GM23338 (cell line): ENCODE results near the gene ZNF212. TPM values are rescaled to one million over a fixed set of nuclear protein-coding genes. Genes with fewer than 3 reads are reported as not detected.
A peak's percentile ranks its signal among the peaks of the same experiment; 100 is the strongest.

Experiments used
- ATAC-seq: fragments of 200-7000 bp; cut with Tn5 transposase; 3 replicates; pipeline ENCODE4 v1.9.1; 2020
- DNase-seq: peaks from one replicate; pipeline ENCODE4 v3.0.0-alpha.2; 2015; ENCODE audit warnings: low spot score
- H2AFZ ChIP-seq: fragments of 200-600 bp; sonication (generic); 2 replicates; pipeline ENCODE4 v1.8.0; 2016; ENCODE audit warnings: antibody characterized with exemption, mild to moderate bottlenecking, moderate library complexity
- H3F3A ChIP-seq: fragments of 200-600 bp; sonication (generic); replicated peaks from 2 replicates; pipeline ENCODE4 v1.8.0; 2017; ENCODE audit warnings: antibody characterized with exemption, mixed run types, low read depth
- H3K27ac ChIP-seq: fragments of 200-600 bp; sonication (generic); 2 replicates; pipeline ENCODE4 v1.6.1; 2016; ENCODE audit warnings: low read depth
- H3K27me3 ChIP-seq: fragments of 200-600 bp; sonication (generic); 2 replicates; pipeline ENCODE4 v1.8.0; 2016; ENCODE audit warnings: mild to moderate bottlenecking, mixed run types, moderate library complexity; ENCODE audit not compliant: insufficient read depth
- H3K36me3 ChIP-seq: fragments of 200-600 bp; sonication (generic); 2 replicates; pipeline ENCODE4 v1.8.0; 2016; ENCODE audit warnings: mild to moderate bottlenecking; ENCODE audit not compliant: insufficient read depth
- H3K4me1 ChIP-seq: fragments of 200-600 bp; sonication (generic); 2 replicates; pipeline ENCODE4 v1.8.0; 2016; ENCODE audit warnings: mild to moderate bottlenecking, moderate library complexity; ENCODE audit not compliant: insufficient read depth
- H3K4me2 ChIP-seq: fragments of 200-600 bp; sonication (generic); 2 replicates; pipeline ENCODE4 v1.7.1; 2017; ENCODE audit warnings: mixed run types
- H3K4me3 ChIP-seq: fragments of 200-600 bp; sonication (generic); 2 replicates; pipeline ENCODE4 v1.6.1; 2016; ENCODE audit warnings: mixed run types
- H3K79me2 ChIP-seq: fragments of 200-600 bp; sonication (generic); replicated peaks from 2 replicates; pipeline ENCODE4 v1.8.0; 2017; ENCODE audit warnings: mild to moderate bottlenecking; ENCODE audit not compliant: insufficient read depth
- H3K9me2 ChIP-seq: fragments of 200-600 bp; sonication (generic); 2 replicates; pipeline ENCODE4 v1.8.0; 2017; ENCODE audit not compliant: insufficient read depth
- H4K20me1 ChIP-seq: fragments of 200-600 bp; sonication (generic); replicated peaks from 2 replicates; pipeline ENCODE4 v1.8.0; 2017; ENCODE audit warnings: mild to moderate bottlenecking; ENCODE audit not compliant: insufficient read depth
- H3K27ac Mint-ChIP-seq: 2 replicates; pipeline ENCODE4 v1.8.0; 2020; ENCODE audit warnings: inconsistent platforms, mild to moderate bottlenecking, moderate library complexity, mixed read lengths
- H3K27me3 Mint-ChIP-seq: 3 replicates; pipeline ENCODE4 v1.8.0; 2022; ENCODE audit warnings: low read depth, mild to moderate bottlenecking, moderate library complexity, mixed read lengths, inconsistent platforms; ENCODE audit not compliant: insufficient read depth, poor library complexity
- H3K36me3 Mint-ChIP-seq: 3 replicates; pipeline ENCODE4 v1.8.0; 2021; ENCODE audit warnings: low read depth, mild to moderate bottlenecking, inconsistent platforms, moderate library complexity, mixed read lengths
- H3K4me1 Mint-ChIP-seq: 3 replicates; pipeline ENCODE4 v1.8.0; 2020; ENCODE audit warnings: mild to moderate bottlenecking, inconsistent platforms, mixed read lengths
- H3K4me3 Mint-ChIP-seq: 3 replicates; pipeline ENCODE4 v1.8.0; 2021; ENCODE audit warnings: moderate library complexity, mild to moderate bottlenecking, inconsistent platforms, mixed read lengths
- H3K9me3 Mint-ChIP-seq: 3 replicates; pipeline ENCODE4 v1.8.0; 2020; ENCODE audit warnings: moderate library complexity, mild to moderate bottlenecking, inconsistent platforms, mixed read lengths
- CREB1 ChIP-seq: fragments of 250-450 bp; sonication (Bioruptor Pico); IDR thresholded peaks from 2 replicates; pipeline ENCODE4 v1.5.0; 2020; ENCODE audit warnings: low read depth, mild to moderate bottlenecking, moderate library complexity
- EZH2 ChIP-seq: fragments of 200-600 bp; sonication (generic); IDR thresholded peaks from one replicate; pipeline ENCODE4 v1.8.0; 2017; ENCODE audit warnings: antibody characterized with exemption, mild to moderate bottlenecking, low read depth; ENCODE audit not compliant: unreplicated experiment
- EZH2phosphoT487 ChIP-seq: fragments of 200-600 bp; sonication (generic); IDR thresholded peaks from one replicate; pipeline ENCODE4 v1.8.1; 2018; ENCODE audit warnings: antibody characterized with exemption; ENCODE audit not compliant: unreplicated experiment
- JUNB ChIP-seq: IDR thresholded peaks from one replicate; pipeline ENCODE4 v1.6.1; 2016; ENCODE audit warnings: antibody characterized with exemption; ENCODE audit not compliant: unreplicated experiment
- NANOG ChIP-seq: IDR thresholded peaks from 2 replicates; pipeline ENCODE4 v1.6.1; 2016; ENCODE audit warnings: antibody characterized with exemption, borderline replicate concordance
- POLR2AphosphoS5 ChIP-seq: IDR thresholded peaks from 2 replicates; pipeline ENCODE4 v1.6.1; 2016; ENCODE audit warnings: antibody characterized with exemption, low read depth
- ZNF114 ChIP-seq: fragments of 250-450 bp; sonication (Bioruptor Pico); IDR thresholded peaks from 2 replicates; pipeline ENCODE4 v1.5.0; 2020; ENCODE audit warnings: mild to moderate bottlenecking, moderate library complexity
- ZNF331 ChIP-seq: fragments of 250-450 bp; sonication (Bioruptor Pico); IDR thresholded peaks from 2 replicates; pipeline ENCODE4 v1.5.0; 2020; ENCODE audit warnings: low read depth, mild to moderate bottlenecking, moderate library complexity
- polyA plus RNA-seq: library from polyadenylated mRNA; unstranded; fragments of >200 nt; fragmentation: Nextera tagmentation; extraction: Ambion mirVana; gene quantifications from 2 replicates; pipeline ENCODE4 v1.2.1, GENCODE V29; 2016
- total RNA-seq: library from RNA; depleted of rRNA; stranded (reverse); fragments of >200 nt; shearing (Covaris generic); gene quantifications from 2 replicates; pipeline ENCODE4 v1.2.3, GENCODE V29; 2014
- TF ChIP-seq, protein P1 (sequence below): fragments of 250-450 bp; sonication (Bioruptor Pico); IDR thresholded peaks from 2 replicates; pipeline ENCODE4 v1.5.0; 2020; ENCODE audit warnings: mild to moderate bottlenecking, moderate library complexity
- TF ChIP-seq, protein P2 (sequence below), 2 experiments: fragments of 200-600 bp in 1 of 2; sonication (generic) in 1 of 2; conservative IDR thresholded peaks; 2 replicates each; pipeline versions ENCODE4 v1.5.1 to v1.6.1; 2016 to 2017; ENCODE audit warnings: antibody characterized with exemption in 2 of 2, low read depth in 2 of 2, mild to moderate bottlenecking in 2 of 2, moderate library complexity in 1 of 2
- TF ChIP-seq, protein P3 (sequence below): IDR thresholded peaks from one replicate; pipeline ENCODE4 v1.6.1; 2018; ENCODE audit warnings: antibody characterized with exemption; ENCODE audit not compliant: unreplicated experiment
- TF ChIP-seq, protein P4 (sequence below): IDR thresholded peaks from 2 replicates; pipeline ENCODE4 v1.6.1; 2016; ENCODE audit warnings: antibody characterized with exemption

Gene ZNF212
- total and polyA plus RNA-seq, 2 experiments from 2014 or later, result 10.8 to 18.9 TPM

DNA sequence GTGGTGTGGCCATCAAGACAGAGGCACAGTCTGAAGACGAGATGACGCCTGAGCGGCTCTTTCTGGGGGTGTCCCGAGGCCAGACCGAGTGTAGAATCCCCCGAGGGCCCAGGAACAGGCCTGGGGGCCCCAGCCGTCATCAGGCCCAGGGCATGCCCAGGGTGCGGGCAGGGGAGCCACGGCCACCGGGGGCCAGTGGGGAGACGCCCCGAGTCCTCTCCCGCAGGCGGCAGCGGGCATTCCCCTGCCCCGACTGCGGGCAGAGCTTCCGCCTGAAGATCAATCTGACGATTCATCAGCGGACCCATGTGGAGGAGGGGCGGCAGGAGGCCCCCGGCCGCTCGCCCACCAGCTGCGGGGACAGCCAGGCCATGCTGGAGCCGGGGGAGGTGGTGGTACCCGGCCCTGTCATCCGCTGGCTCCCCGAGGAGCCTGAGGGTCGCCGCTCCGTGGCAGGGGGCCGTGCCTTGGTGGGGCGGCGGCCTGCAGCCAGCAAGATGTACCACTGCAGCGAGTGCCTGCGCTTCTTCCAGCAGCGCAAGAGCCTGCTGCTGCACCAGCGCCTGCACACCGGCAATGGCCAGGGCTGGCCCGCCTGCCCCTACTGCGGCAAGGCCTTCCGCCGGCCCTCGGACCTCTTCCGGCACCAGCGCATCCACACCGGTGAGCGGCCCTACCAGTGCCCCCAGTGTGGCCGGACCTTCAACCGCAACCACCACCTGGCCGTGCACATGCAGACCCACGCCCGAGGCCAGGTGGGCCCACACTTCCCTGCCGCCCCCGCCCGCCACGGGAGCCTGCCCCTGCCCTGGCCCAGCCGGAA lies 42.3 kb downstream of the ZNF212 start:
- H3K9me2 ChIP-seq, result no peaks in the 10 kb centered on the region
- H3K4me2 ChIP-seq, result no peak overlapping the region
- peaks cover 39% of the 10 kb centered on the region for H3K36me3 Mint-ChIP-seq
- TF ChIP-seq ZNF114 (CRISPR knock-in tag) (no peak), CREB1 (CRISPR knock-in tag) (no peak), ZNF331 (CRISPR knock-in tag) (no peak), POLR2AphosphoS5 (no peak), NANOG (no peak), EZH2 (no peak), EZH2phosphoT487 (no peak), JUNB (no peak)
- TF ChIP-seq, protein P1, sequence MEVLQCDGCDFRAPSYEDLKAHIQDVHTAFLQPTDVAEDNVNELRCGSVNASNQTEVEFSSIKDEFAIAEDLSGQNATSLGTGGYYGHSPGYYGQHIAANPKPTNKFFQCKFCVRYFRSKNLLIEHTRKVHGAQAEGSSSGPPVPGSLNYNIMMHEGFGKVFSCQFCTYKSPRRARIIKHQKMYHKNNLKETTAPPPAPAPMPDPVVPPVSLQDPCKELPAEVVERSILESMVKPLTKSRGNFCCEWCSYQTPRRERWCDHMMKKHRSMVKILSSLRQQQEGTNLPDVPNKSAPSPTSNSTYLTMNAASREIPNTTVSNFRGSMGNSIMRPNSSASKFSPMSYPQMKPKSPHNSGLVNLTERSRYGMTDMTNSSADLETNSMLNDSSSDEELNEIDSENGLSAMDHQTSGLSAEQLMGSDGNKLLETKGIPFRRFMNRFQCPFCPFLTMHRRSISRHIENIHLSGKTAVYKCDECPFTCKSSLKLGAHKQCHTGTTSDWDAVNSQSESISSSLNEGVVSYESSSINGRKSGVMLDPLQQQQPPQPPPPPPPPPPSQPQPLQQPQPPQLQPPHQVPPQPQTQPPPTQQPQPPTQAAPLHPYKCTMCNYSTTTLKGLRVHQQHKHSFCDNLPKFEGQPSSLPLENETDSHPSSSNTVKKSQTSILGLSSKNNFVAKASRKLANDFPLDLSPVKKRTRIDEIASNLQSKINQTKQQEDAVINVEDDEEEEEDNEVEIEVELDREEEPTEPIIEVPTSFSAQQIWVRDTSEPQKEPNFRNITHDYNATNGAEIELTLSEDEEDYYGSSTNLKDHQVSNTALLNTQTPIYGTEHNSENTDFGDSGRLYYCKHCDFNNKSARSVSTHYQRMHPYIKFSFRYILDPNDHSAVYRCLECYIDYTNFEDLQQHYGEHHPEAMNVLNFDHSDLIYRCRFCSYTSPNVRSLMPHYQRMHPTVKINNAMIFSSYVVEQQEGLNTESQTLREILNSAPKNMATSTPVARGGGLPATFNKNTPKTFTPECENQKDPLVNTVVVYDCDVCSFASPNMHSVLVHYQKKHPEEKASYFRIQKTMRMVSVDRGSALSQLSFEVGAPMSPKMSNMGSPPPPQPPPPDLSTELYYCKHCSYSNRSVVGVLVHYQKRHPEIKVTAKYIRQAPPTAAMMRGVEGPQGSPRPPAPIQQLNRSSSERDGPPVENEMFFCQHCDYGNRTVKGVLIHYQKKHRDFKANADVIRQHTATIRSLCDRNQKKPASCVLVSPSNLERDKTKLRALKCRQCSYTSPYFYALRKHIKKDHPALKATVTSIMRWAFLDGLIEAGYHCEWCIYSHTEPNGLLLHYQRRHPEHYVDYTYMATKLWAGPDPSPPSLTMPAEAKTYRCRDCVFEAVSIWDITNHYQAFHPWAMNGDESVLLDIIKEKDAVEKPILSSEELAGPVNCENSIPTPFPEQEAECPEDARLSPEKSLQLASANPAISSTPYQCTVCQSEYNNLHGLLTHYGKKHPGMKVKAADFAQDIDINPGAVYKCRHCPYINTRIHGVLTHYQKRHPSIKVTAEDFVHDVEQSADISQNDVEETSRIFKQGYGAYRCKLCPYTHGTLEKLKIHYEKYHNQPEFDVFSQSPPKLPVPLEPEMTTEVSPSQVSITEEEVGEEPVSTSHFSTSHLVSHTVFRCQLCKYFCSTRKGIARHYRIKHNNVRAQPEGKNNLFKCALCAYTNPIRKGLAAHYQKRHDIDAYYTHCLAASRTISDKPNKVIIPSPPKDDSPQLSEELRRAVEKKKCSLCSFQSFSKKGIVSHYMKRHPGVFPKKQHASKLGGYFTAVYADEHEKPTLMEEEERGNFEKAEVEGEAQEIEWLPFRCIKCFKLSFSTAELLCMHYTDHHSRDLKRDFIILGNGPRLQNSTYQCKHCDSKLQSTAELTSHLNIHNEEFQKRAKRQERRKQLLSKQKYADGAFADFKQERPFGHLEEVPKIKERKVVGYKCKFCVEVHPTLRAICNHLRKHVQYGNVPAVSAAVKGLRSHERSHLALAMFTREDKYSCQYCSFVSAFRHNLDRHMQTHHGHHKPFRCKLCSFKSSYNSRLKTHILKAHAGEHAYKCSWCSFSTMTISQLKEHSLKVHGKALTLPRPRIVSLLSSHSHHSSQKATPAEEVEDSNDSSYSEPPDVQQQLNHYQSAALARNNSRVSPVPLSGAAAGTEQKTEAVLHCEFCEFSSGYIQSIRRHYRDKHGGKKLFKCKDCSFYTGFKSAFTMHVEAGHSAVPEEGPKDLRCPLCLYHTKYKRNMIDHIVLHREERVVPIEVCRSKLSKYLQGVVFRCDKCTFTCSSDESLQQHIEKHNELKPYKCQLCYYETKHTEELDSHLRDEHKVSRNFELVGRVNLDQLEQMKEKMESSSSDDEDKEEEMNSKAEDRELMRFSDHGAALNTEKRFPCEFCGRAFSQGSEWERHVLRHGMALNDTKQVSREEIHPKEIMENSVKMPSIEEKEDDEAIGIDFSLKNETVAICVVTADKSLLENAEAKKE (CRISPR knock-in tag), result no peak
- TF ChIP-seq, protein P2, sequence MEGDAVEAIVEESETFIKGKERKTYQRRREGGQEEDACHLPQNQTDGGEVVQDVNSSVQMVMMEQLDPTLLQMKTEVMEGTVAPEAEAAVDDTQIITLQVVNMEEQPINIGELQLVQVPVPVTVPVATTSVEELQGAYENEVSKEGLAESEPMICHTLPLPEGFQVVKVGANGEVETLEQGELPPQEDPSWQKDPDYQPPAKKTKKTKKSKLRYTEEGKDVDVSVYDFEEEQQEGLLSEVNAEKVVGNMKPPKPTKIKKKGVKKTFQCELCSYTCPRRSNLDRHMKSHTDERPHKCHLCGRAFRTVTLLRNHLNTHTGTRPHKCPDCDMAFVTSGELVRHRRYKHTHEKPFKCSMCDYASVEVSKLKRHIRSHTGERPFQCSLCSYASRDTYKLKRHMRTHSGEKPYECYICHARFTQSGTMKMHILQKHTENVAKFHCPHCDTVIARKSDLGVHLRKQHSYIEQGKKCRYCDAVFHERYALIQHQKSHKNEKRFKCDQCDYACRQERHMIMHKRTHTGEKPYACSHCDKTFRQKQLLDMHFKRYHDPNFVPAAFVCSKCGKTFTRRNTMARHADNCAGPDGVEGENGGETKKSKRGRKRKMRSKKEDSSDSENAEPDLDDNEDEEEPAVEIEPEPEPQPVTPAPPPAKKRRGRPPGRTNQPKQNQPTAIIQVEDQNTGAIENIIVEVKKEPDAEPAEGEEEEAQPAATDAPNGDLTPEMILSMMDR (conservative IDR thresholded peaks at IDR 0.05; ENCODE audit: low read depth in 2 of 2), result no peak
- TF ChIP-seq, protein P3, sequence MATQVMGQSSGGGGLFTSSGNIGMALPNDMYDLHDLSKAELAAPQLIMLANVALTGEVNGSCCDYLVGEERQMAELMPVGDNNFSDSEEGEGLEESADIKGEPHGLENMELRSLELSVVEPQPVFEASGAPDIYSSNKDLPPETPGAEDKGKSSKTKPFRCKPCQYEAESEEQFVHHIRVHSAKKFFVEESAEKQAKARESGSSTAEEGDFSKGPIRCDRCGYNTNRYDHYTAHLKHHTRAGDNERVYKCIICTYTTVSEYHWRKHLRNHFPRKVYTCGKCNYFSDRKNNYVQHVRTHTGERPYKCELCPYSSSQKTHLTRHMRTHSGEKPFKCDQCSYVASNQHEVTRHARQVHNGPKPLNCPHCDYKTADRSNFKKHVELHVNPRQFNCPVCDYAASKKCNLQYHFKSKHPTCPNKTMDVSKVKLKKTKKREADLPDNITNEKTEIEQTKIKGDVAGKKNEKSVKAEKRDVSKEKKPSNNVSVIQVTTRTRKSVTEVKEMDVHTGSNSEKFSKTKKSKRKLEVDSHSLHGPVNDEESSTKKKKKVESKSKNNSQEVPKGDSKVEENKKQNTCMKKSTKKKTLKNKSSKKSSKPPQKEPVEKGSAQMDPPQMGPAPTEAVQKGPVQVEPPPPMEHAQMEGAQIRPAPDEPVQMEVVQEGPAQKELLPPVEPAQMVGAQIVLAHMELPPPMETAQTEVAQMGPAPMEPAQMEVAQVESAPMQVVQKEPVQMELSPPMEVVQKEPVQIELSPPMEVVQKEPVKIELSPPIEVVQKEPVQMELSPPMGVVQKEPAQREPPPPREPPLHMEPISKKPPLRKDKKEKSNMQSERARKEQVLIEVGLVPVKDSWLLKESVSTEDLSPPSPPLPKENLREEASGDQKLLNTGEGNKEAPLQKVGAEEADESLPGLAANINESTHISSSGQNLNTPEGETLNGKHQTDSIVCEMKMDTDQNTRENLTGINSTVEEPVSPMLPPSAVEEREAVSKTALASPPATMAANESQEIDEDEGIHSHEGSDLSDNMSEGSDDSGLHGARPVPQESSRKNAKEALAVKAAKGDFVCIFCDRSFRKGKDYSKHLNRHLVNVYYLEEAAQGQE, result no peak
- TF ChIP-seq, protein P4, sequence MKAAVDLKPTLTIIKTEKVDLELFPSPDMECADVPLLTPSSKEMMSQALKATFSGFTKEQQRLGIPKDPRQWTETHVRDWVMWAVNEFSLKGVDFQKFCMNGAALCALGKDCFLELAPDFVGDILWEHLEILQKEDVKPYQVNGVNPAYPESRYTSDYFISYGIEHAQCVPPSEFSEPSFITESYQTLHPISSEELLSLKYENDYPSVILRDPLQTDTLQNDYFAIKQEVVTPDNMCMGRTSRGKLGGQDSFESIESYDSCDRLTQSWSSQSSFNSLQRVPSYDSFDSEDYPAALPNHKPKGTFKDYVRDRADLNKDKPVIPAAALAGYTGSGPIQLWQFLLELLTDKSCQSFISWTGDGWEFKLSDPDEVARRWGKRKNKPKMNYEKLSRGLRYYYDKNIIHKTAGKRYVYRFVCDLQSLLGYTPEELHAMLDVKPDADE, result no peak
- H4K20me1 ChIP-seq, result no peaks in the 10 kb centered on the region
- H3K4me3 Mint-ChIP-seq, result no peak overlapping the region
- peaks cover 19% of the 10 kb centered on the region for H3K4me1 Mint-ChIP-seq
- 0 out of 2 replicates have a peak, but pooled peaks cover 10% of the 10 kb centered on the region for H3F3A ChIP-seq
- no peak overlapping the region for H3K27ac ChIP-seq
- peaks cover 5% of the 10 kb centered on the region; the same call in 1 of the 2 replicates for H3K27me3 ChIP-seq
- H3K79me2 ChIP-seq, result no peaks in the 10 kb centered on the region
- H3K27ac Mint-ChIP-seq, result no peak overlapping the region
- no peak overlapping the region for H2AFZ ChIP-seq
- H3K9me3 Mint-ChIP-seq, result no peaks in the 10 kb centered on the region; the same call in 2 of the 3 replicates
- peaks cover 10% of the 10 kb centered on the region for H3K27me3 Mint-ChIP-seq
- H3K4me1 ChIP-seq, result peaks cover 3% of the 10 kb centered on the region
- ATAC-seq, result no peak
- no peaks in the 10 kb centered on the region for H3K36me3 ChIP-seq
- H3K4me3 ChIP-seq, result no peak overlapping the region
- peak; percentile 2 for DNase-seq
